ELF-1 (cell line): ENCODE measurements around the gene KLHL10.

ENCODE experiments used
- DNase-seq: peaks from one replicate; pipeline ENCODE4 v3.0.0-alpha.2; 2016; ENCODE audit warnings: low read depth, low spot score

The KLHL10 gene

GRCh38 chr17:41837761-41838538 lies at the start of gene KLHL10:
KLHL10 (plus strand) TSS chr17:41837825; CDS start chr17:41837933, 108 bp downstream.
- no peak for DNase-seq

- DNase-seq: peak; percentile 92
Observed at GRCh38 chr17:41792845-41793783, 44.5 kb upstream of the KLHL10 start.

- peak; percentile 97 for DNase-seq
Observed at GRCh38 chr17:41793784-41794539, 43.7 kb upstream of the KLHL10 start.

- no peak for DNase-seq
Observed at GRCh38 chr17:41794540-41794975, 43.1 kb upstream of the KLHL10 start.

GRCh38 chr17:41796121-41796895 lies 41.3 kb upstream of the KLHL10 start:
- DNase-seq: peak; percentile 47

GRCh38 chr17:41797377-41797776 lies 40.2 kb upstream of the KLHL10 start:
- no peak for DNase-seq

- DNase-seq: no peak
Observed at GRCh38 chr17:41799366-41799765, 38.3 kb upstream of the KLHL10 start.

GRCh38 chr17:41800601-41801373 lies 36.8 kb upstream of the KLHL10 start:
- DNase-seq: peak; percentile 98

GRCh38 chr17:41801374-41802271 lies 36.0 kb upstream of the KLHL10 start:
- peak; percentile 92 for DNase-seq

GRCh38 chr17:41803049-41804020 lies 34.3 kb upstream of the KLHL10 start:
- DNase-seq: peak; percentile 33

- no peak for DNase-seq
Observed at GRCh38 chr17:41806685-41807445, 30.8 kb upstream of the KLHL10 start.

- peak; percentile 48 for DNase-seq
Observed at GRCh38 chr17:41810659-41811548, 26.7 kb upstream of the KLHL10 start.

- peak; percentile 84 for DNase-seq
Observed at GRCh38 chr17:41811549-41812380, 25.9 kb upstream of the KLHL10 start, which contains the start of gene P3H4. P3H4 (minus strand) TSS chr17:41811949; CDS start chr17:41811915, 34 bp downstream.

- DNase-seq: peak; percentile 96
Observed at GRCh38 chr17:41812381-41813151, 25.1 kb upstream of the KLHL10 start, which contains the start of gene FKBP10. FKBP10 (plus strand) TSS chr17:41813004; CDS start chr17:41813035, 31 bp downstream.
